ENCODE data around the gene GKN1.

GKN1 gene

DNA sequence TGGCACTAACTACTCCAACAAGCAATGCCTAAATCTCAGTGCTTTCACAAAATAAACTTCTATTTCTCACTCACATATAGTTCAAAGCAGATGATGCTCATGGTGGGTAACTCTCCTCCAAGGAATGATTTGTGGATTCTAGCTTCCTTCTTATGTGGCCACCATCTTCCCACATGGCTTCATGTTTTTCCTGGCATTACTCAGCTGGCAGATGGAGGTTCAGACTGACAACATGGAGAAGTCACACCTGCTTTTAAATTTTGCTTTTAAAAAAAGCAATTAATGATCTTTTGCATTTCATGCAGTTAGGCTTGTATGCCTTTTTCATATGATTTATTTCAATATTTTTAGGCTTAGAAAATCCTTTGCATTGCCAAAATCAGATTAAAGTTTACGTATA, 15.4 kb upstream of the GKN1 start:
- DNase-seq (ENCODE audit: low read depth): no peak

DNA sequence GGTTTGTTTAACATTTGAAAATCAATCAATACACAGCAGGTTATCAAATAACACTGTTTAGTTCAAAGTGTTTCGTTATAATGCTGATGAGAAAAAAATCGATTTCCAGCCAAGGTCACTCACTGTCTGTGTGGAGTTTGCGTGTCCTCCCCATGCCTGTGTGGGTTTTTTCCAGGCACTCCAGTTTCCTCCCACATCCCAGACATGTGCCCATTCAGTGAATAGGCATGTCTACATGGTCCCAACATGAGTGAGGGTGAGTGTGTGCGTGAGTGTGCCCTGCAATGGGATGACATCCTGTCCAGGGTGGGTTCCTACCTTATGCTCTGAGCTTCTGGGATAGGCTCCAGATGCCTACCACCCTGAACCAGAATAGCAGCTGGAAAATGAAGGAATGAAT, 13.1 kb upstream of the GKN1 start:
- DNase-seq (ENCODE audit: low read depth): no peak

DNA sequence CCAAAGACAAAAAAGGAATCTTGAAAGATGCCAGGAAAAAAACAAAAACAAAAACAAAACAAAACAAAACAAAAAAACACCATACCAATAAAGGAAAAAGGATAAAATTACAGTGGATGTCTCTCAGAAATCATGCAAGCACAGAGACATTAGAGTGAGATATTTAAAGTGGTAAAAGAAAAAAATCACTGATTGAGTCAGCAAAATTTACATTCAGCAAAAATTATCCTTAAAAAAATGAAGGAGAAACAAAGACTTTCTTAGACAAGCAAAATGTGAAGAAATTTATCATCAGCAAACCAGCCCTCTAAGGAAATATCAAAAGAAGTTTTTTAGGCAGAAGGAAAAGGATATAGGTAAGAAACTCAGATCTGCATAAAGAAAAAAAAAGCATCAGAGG, 10.2 kb upstream of the GKN1 start:
- DNase-seq (ENCODE audit: low read depth): no peak

- no peak for DNase-seq (ENCODE audit: low read depth)
Measured at GRCh38 chr2:68968221-68968620, 6.2 kb upstream of the GKN1 start.

DNA sequence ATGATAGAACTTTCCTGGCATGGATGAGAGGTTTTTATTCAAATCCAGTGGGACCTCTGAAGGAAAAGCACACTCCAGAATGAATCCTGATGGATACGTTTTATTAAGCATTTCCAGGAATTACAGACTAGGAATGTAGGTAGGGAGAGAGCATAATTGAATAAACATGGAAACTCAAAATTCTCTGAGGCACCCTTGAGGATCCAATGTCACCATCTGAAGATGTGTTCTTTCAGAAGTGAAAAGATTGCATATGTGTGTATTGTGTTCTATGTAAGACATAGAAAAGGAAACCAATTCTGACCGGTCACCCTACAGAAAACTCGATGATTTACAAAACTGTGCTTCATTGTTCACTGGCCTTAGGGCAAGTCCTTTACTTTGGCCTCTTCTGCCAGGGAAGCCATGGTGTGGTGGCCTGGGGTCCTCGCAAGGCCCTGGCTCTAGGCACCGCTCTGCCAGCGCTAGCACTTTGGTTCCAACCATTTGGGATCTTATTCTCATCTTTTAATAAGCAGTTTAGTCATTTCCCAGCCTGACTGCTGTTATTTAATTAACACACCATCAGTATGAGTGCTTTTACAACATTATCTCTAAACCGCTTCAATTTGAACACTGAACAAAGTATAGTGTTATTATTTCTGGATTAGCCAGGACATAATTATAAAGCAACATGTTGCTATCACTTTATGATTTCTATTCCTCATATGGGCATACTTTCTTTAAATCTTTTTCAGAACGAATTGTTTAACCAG, 4.5 kb upstream of the GKN1 start:
- no peak for DNase-seq (ENCODE audit: low read depth)

- no peak for DNase-seq (ENCODE audit: low read depth)
Measured at GRCh38 chr2:68970566-68971265, 3.7 kb upstream of the GKN1 start.

DNA sequence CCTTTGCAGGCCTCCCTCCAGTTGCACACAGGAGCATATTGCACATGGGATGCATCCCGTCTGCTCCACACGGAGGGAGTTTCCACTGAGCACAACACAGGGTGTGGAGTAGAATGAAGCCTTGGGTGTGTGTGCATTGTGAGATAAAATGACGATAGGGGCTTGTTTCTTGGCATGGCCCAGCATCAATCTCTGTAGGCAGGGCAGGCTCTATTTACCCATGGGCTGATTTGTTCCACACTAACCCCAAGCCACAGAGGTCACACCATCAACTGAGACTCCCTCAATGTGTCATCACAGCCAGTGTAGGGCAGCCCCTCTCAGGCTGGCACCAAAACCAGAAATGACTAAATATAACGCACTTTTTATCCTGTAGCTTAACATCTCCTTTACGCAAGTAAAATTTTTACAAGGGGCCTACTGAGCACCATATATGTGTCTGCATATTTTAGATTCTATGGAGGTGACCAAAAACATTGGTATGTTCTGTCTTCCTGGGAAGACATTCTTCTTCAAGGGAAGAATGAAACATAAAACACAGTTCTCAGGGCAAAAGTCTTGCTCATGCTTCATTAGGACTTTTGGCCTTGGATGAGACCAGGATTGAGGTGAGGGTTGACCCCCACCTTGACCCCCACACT, 2.7 kb upstream of the GKN1 start:
- no peak for DNase-seq (ENCODE audit: low read depth)

DNA sequence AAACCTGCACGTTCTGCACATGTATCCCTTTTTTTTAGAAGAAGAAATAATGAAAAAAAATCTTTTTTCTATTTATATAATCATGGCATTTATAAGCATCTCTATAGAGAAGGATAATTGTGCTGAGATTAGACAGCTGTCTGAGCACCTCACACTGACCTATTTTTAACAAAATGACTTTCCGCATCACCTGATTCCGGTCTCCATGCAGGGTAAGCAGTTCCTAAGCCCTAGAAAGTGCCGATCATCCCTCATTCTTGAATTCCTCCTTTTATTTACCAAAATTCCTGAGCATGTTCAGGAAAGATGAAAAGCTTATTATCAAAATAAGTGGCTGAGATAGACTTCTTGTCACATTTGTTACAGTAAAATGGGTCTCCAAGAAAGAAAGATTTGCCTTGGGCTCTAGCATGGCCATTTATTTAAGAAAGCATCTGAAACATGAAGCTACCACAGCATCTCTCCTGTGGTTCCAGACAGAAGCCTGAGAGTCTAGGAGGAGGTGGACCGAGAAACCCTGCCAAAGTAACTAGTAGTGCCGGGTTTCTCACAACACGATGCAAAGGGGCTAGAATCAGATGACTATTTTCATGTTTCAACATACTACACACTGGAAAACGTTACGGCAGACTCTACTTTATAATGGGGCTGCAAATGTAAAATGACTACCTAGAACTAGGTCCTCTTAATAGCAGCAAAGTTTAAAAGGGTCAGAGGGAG, 670 bp downstream of the GKN1 start:
- DNase-seq (ENCODE audit: low read depth): no peak

GRCh38 chr2:68975844-68976243, 1.4 kb downstream of the GKN1 start:
- no peak for DNase-seq (ENCODE audit: low read depth)

- DNase-seq (ENCODE audit: low read depth): no peak
Measured at GRCh38 chr2:68977453-68977852, 3.0 kb downstream of the GKN1 start.

GRCh38 chr2:68978098-68978497, 3.7 kb downstream of the GKN1 start:
- no peak for DNase-seq (ENCODE audit: low read depth)

- DNase-seq (ENCODE audit: low read depth): no peak
Measured at GRCh38 chr2:68980956-68981355, 6.5 kb downstream of the GKN1 start.

- DNase-seq (ENCODE audit: low read depth): no peak
Measured at GRCh38 chr2:68987021-68987503, 12.6 kb downstream of the GKN1 start.

GRCh38 chr2:68989035-68989434, 14.6 kb downstream of the GKN1 start:
- DNase-seq (ENCODE audit: low read depth): no peak

DNA sequence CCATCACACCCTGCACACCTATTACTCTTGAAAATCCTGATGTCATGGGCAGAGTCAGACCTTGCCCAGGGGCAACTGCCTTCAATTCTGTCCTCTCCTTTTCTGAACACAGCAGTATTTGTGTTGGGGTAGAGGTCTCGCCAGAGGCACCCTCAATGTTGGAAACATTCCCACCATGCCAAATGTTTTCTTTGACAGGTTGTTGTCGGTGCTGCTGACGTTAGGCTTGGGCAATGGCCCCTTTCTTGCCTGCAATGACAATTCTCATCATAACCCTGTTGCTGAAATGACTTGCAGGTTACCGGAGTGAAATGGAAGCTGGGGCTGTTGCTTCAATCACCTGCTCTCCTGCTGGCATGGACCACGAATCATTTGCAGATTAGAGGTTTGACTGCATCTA, 17.9 kb downstream of the GKN1 start:
- DNase-seq (ENCODE audit: low read depth): no peak

- no peak for DNase-seq (ENCODE audit: low read depth)
Measured at GRCh38 chr2:68992933-68993332, 18.5 kb downstream of the GKN1 start.

GRCh38 chr2:68993660-68994059, 19.2 kb downstream of the GKN1 start:
- no peak for DNase-seq (ENCODE audit: low read depth)

DNA sequence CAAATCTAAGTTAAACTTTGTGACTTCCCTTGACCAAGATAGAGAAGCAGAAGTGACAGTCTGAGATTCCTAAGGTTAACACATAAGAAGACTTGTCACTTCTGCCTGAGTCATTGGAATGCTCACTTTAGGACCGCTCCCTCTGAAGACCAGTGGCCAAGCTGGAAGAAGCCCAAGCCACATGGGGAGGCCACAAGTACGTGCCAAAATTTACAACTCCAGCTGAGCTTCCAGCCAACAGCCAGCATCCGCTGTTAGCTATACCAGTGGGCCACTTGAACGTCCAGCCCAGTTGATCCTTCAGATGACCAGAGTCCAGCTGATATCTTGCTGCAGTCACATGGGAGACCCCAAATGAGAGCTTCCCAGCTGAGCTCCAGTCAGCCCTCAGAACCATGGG, 20.4 kb downstream of the GKN1 start:
- DNase-seq (ENCODE audit: low read depth): no peak

DNA sequence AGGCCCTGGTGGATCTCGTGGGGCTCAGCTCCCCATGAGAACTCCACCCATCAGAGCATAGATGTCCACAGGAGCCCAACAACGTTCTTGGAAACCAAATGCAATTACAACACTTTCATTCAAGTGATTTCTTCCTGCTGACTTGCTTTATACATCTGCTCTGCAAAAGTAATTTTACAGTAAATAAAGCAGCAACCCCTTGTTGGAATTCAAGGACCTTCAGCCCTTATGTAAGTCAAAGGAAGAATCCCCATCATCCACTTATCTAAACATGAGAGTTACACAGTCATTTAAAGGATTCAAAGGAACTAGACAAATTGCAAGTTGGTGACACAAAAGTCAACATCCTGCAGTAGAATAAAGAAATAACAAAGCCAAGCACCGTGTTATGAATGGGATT, 21.5 kb downstream of the GKN1 start:
- no peak for DNase-seq (ENCODE audit: low read depth)

GRCh38 chr2:68997401-68997800, 23.0 kb downstream of the GKN1 start:
- DNase-seq (ENCODE audit: low read depth): no peak

- no peak for DNase-seq (ENCODE audit: low read depth)
Measured at GRCh38 chr2:69001879-69002278, 27.4 kb downstream of the GKN1 start.

GRCh38 chr2:69003731-69004130, 29.3 kb downstream of the GKN1 start:
- DNase-seq (ENCODE audit: low read depth): no peak

- no peak for DNase-seq (ENCODE audit: low read depth)
Measured at GRCh38 chr2:69007169-69007568, 32.7 kb downstream of the GKN1 start.

Measured in activated T-helper 9 cell treated with anti-CD3 and anti-CD28 coated beads, Interleukin-2, amount 50 U/mL, for 16 hours (primary cell).